CD14-positive monocyte (primary cell): ENCODE results near the gene ZNF638. TPM values are rescaled to one million over a fixed set of nuclear protein-coding genes. Genes with fewer than 3 reads are reported as not detected.

Experiments used
- DNase-seq, 3 donors: peaks; one replicate each; pipeline ENCODE4 v3.0.0-alpha.2; 2011 to 2022
- H2AFZ ChIP-seq: 2 replicates; pipeline ENCODE4 v1.6.0; 2012; ENCODE audit warnings: mild to moderate bottlenecking, low read depth, low read length, inconsistent platforms; ENCODE audit not compliant: insufficient read depth, poor library complexity, severe bottlenecking
- H3K27ac ChIP-seq, 2 donors: 1 replicate in 1 of 2; 2 replicates in 1 of 2; pipeline ENCODE4 v1.5.1; 2012 to 2013; ENCODE audit warnings: low read length in 2 of 2, control low read depth in 1 of 2, inconsistent platforms in 1 of 2, low read depth in 1 of 2, mild to moderate bottlenecking in 1 of 2
- H3K27me3 ChIP-seq, 2 donors: one replicate each; pipeline versions ENCODE4 v1.6.0 to v1.6.1; 2011 to 2013; ENCODE audit warnings: low read length in 2 of 2; ENCODE audit not compliant: control insufficient read depth in 2 of 2, insufficient read depth in 2 of 2
- H3K36me3 ChIP-seq, 2 donors: replicated peaks in 1 of 2; 1 replicate in 1 of 2; 2 replicates in 1 of 2; pipeline versions ENCODE4 v1.5.1 to v1.6.1; 2012 to 2013; ENCODE audit warnings: low read length in 2 of 2, control low read depth in 1 of 2, inconsistent platforms in 1 of 2, mild to moderate bottlenecking in 1 of 2; ENCODE audit not compliant: insufficient read depth in 2 of 2, control insufficient read depth in 1 of 2
- H3K4me1 ChIP-seq, 2 donors: 1 replicate in 1 of 2; 2 replicates in 1 of 2; pipeline versions ENCODE4 v1.5.1 to v1.6.1; 2012 to 2013; ENCODE audit warnings: low read length in 2 of 2, control low read depth in 1 of 2, inconsistent platforms in 1 of 2, mild to moderate bottlenecking in 1 of 2, moderate library complexity in 1 of 2; ENCODE audit not compliant: insufficient read depth in 2 of 2, control insufficient read depth in 1 of 2
- H3K4me2 ChIP-seq: replicated peaks from 2 replicates; pipeline ENCODE3; 2012; ENCODE audit warnings: low read length, moderate library complexity, mild to moderate bottlenecking; ENCODE audit not compliant: poor library complexity, severe bottlenecking; ENCODE audit errors: extremely low read depth
- H3K4me3 ChIP-seq, 3 experiments: fragments of 200-600 bp in 1 of 3; sonication (generic) in 1 of 3; replicated peaks in 1 of 3; 1 replicate in 2 of 3; 2 replicates in 1 of 3; pipeline ENCODE4 v1.5.1; 2011 to 2013; ENCODE audit warnings: low read length in 3 of 3, mild to moderate bottlenecking in 3 of 3, control low read depth in 2 of 3, low read depth in 2 of 3, inconsistent platforms in 1 of 3, moderate library complexity in 1 of 3
- H3K79me2 ChIP-seq: 2 replicates; pipeline ENCODE4 v1.6.0; 2012; ENCODE audit warnings: mild to moderate bottlenecking, control low read depth, inconsistent platforms, low read length, moderate library complexity; ENCODE audit not compliant: insufficient read depth
- H3K9ac ChIP-seq: 2 replicates; pipeline ENCODE4 v1.6.0; 2017; ENCODE audit warnings: low read length, mild to moderate bottlenecking; ENCODE audit not compliant: insufficient read depth, poor library complexity, severe bottlenecking
- H3K9me3 ChIP-seq, 2 donors: replicated peaks in 1 of 2; 1 replicate in 1 of 2; 2 replicates in 1 of 2; pipeline versions ENCODE4 v1.5.1 to v1.6.1; 2012 to 2013; ENCODE audit warnings: low read length in 2 of 2, control low read depth in 1 of 2; ENCODE audit not compliant: control insufficient read depth in 1 of 2, insufficient read depth in 1 of 2
- H4K20me1 ChIP-seq: 2 replicates; pipeline ENCODE4 v1.6.0; 2012; ENCODE audit warnings: mild to moderate bottlenecking, low read length, control low read depth, moderate library complexity; ENCODE audit not compliant: insufficient read depth
- H3K27ac Mint-ChIP-seq, 7 donors: one replicate each; pipeline ENCODE4 v1.8.0; 2020; ENCODE audit warnings: mild to moderate bottlenecking in 7 of 7, mixed read lengths in 7 of 7, moderate library complexity in 6 of 7, inconsistent platforms in 2 of 7
- H3K27me3 Mint-ChIP-seq, 3 donors: one replicate each; pipeline ENCODE4 v1.8.0; 2021 to 2022; ENCODE audit warnings: low read depth in 3 of 3, mild to moderate bottlenecking in 3 of 3, mixed read lengths in 3 of 3, moderate library complexity in 3 of 3, inconsistent platforms in 1 of 3
- H3K36me3 Mint-ChIP-seq, 2 donors: one replicate each; pipeline ENCODE4 v1.8.0; 2020; ENCODE audit warnings: mixed read lengths in 2 of 2, inconsistent platforms in 1 of 2, mild to moderate bottlenecking in 1 of 2
- H3K4me1 Mint-ChIP-seq: one replicate; pipeline ENCODE4 v1.8.0; 2020; ENCODE audit warnings: mild to moderate bottlenecking, mixed read lengths
- H3K4me3 Mint-ChIP-seq, 2 donors: one replicate each; pipeline ENCODE4 v1.8.0; 2020; ENCODE audit warnings: mild to moderate bottlenecking in 2 of 2, mixed read lengths in 2 of 2, moderate library complexity in 1 of 2
- H3K9me3 Mint-ChIP-seq, 7 donors: one replicate each; pipeline ENCODE4 v1.8.0; 2020 to 2022; ENCODE audit warnings: mixed read lengths in 7 of 7, mild to moderate bottlenecking in 6 of 7, moderate library complexity in 6 of 7, inconsistent platforms in 2 of 7
- CTCF ChIP-seq: fragments of 200-600 bp; IDR thresholded peaks from one replicate; pipeline ENCODE4 v1.8.0; 2022; ENCODE audit warnings: antibody characterized with exemption, mild to moderate bottlenecking
- WGBS: methylation state at CpG from one replicate; pipeline ENCODE4 v1.1.5; 2013; ENCODE audit warnings: missing lambda C conversion rate; ENCODE audit not compliant: insufficient coverage; 5-methylcytosine and 5-hydroxymethylcytosine counted together
- intact Hi-C, 2 donors: fragments of 100-400 bp; cut with micrococcal nuclease; formaldehyde crosslinking; loops; one replicate each; pipeline versions ENCODE4 v1.15.0 to v1.15.1; 2023
- polyA plus RNA-seq, 3 donors: library from polyadenylated mRNA; depleted of rRNA in 1 of 3; unstranded in 2 of 3; stranded (reverse) in 1 of 3; fragments of 300-500 nt in 2 of 3; fragments of >200 nt in 1 of 3; fragmentation: Illumina TruSeq in 2 of 3; gene quantifications; 1 replicate in 2 of 3; 2 replicates in 1 of 3; pipeline ENCODE4 v1.2.3, GENCODE V29; 2012 to 2021

Gene ZNF638
- polyA plus RNA-seq, 3 donors = 19.1 to 64.6 (median 22.4) TPM

- H3K4me1 Mint-ChIP-seq = peaks cover 2% of the 10 kb centered on the region
- H3K9ac ChIP-seq = no peak overlapping the region
- TF ChIP-seq CTCF = no peak
- no peaks in the 10 kb centered on the region for H3K9me3 Mint-ChIP-seq
- no peaks in the 10 kb centered on the region for H3K9me3 ChIP-seq
- H2AFZ ChIP-seq = no peak overlapping the region
- peaks cover 25 to 46% of the 10 kb centered on the region in 2 donors for H3K36me3 Mint-ChIP-seq
- H3K27me3 Mint-ChIP-seq = no peaks in the 10 kb centered on the region
- H3K27ac ChIP-seq = no peak overlapping the region
- 100% methylated on average over 1 of the region's 2 CpGs for WGBS
- H3K79me2 ChIP-seq = peaks cover 100% of the 10 kb centered on the region
- no peak overlapping the region for H3K4me3 Mint-ChIP-seq
- no peak overlapping the region for H3K27ac Mint-ChIP-seq
- intact Hi-C loops = no loop called here
- no peak overlapping the region for H3K4me3 ChIP-seq
- no peaks in the 10 kb centered on the region for H3K4me1 ChIP-seq
- no peak for DNase-seq
- no peaks in the 10 kb centered on the region for H3K27me3 ChIP-seq
- peaks cover 29 to 66% of the 10 kb centered on the region in 2 donors for H3K36me3 ChIP-seq
- H4K20me1 ChIP-seq = peaks cover 100% of the 10 kb centered on the region
- H3K4me2 ChIP-seq = no peak overlapping the region
Observed at GRCh38 chr2:71346065-71346464, 14.5 kb downstream of the ZNF638 start.

- Histone ChIP-seq H3K9ac (no peak overlapping the region), H3K27ac (no peak overlapping the region), H3K4me2 (no peak overlapping the region), H3K9me3 (no peaks in the 10 kb centered on the region), H3K4me3 (no peak overlapping the region), H3K36me3 (peaks cover 35 to 65% of the 10 kb centered on the region in 2 donors), H2AFZ (no peak overlapping the region), H3K4me1 (no peaks in the 10 kb centered on the region), H3K27me3 (no peaks in the 10 kb centered on the region), H3K79me2 (peaks cover 100% of the 10 kb centered on the region), H4K20me1 (peaks cover 100% of the 10 kb centered on the region)
- Mint-ChIP-seq H3K4me1 (peaks cover 4% of the 10 kb centered on the region), H3K36me3 (peaks cover 31 to 46% of the 10 kb centered on the region in 2 donors), H3K9me3 (no peaks in the 10 kb centered on the region), H3K4me3 (no peak overlapping the region), H3K27me3 (no peaks in the 10 kb centered on the region), H3K27ac (no peak overlapping the region)
- no peak for DNase-seq
- no peak for TF ChIP-seq CTCF
- intact Hi-C loops = no loop called here
Observed at GRCh38 chr2:71347517-71347916, 15.9 kb downstream of the ZNF638 start.
